Kasumi-1 (cell line): Measurements from ENCODE around the gene CMBL.

Experiments used
- DNase-seq, 2 experiments: peaks; one replicate each; lab custom pipeline; 2025; lab: John Stamatoyannopoulos, UW

The CMBL gene

GRCh38 chr5:10310066-10310779 lies 2.5 kb upstream of the CMBL start:
- DNase-seq = no peak

DNA sequence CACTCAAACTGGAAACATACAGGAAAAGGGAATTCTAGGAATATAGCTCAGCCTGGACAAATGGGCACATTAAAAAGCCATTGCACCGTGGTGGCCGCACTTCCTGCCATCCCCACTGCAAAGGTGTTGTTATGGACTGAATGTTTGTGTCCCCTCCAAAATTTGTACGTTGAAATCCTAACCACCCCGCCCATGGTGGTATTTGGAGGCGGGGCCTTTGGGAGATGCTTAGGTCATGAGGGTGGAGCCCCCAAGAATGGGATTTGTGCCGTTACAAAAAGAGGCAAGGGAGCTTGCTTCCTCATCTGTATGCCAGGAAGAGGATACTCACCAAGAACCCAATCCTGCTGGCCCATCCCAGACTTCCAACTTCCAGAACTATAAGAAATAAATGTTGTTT lies 1.1 kb upstream of the CMBL start:
- no peak for DNase-seq

DNA sequence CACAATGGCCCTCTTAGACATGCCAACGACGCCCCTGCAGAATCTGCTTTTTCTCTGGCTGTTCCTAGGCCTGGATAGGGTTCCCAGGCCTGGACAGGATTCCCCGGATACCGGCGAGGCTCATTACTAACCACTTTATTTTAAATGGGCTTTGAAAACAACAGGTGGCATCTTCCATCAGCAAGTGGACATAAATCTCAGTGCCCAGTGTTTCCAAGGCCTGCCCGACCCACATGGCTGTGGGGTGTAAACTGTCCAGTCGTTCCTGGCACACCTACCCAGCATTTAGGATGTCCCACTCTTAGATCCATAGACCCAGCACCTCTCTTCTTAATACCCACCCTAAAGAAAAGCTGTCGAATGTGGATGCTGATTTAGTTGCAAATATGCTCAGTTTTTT lies 896 bp downstream of the CMBL start:
- no peak for DNase-seq

DNA sequence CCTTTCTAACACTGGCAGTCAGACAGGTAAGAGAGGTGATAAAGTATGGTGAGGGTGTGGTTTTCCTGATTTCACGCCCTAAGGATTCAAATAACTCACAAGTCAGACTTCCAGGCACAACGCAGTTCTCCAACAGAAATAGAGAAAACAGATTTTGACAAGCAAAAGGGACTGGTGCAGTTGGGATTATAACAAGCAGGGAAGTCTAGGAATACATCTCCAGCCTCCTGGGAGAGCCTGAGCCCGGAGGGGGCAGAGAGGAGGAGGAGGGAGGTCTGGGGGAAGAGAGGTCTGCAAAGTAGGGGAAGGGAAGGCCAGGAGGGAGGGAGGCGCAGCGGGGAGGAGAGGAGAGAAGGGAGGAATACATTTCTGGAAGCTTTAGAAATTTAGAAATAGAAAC lies 1.6 kb downstream of the CMBL start:
- DNase-seq = no peak

DNA sequence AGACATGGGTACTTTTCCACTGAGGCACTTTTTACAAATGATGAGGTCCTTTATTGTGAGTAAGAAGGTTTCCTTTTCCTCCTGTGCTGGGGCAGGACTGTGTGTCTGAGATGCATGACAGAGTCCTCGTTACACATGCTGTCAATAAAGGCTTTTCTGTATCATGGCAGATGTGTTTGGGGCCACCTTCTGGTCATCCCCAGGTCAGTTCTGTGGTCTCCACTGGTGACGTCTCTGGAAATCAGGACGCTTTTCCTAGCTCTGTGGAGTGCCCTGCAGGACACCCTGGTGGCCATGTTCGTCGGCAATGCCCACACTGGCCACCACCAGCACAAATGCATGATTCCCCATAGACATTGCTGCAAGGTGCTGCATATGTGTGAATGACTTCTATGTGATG lies 2.8 kb downstream of the CMBL start:
- no peak for DNase-seq

DNA sequence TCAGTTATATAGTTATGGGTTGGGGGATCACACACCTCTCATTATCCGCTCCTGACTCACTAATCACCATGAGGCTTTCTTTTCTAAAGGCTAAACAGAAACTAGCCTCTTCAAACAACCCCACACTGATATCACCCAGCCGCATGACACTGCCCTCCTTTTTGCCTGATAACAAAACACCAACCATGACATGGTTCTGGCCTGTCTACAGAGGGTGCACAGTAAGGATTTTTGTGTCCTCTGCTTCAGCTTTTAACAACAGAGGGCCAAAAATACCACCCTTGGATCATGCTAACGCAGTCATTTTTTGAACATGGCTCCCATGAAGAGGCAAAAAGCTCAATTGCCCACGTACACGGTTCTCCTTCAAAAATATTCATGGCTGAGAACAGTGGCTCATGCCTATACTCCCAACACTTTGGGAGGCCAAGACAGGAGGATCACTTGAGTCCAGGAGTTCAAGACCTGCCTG lies 4.0 kb downstream of the CMBL start:
- no peak for DNase-seq

DNA sequence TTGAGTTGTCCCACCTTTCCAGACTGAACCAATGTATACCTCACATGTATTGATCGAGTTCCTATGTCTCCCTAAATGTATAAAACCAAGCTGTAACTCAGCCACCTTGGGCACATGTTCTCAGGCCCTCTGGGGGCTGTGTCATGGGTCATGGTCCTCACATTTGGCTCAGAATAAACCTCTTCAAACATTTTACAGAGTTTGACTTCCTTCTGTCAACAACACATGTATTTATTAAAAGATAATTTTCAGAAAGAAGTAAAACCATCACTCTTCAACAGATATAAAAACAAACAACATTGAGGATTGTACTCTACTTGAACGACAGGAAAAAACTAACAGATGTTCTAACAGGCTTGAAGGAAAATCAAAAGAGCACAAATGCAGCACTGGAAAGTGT lies 4.5 kb downstream of the CMBL start:
- no peak for DNase-seq

DNA sequence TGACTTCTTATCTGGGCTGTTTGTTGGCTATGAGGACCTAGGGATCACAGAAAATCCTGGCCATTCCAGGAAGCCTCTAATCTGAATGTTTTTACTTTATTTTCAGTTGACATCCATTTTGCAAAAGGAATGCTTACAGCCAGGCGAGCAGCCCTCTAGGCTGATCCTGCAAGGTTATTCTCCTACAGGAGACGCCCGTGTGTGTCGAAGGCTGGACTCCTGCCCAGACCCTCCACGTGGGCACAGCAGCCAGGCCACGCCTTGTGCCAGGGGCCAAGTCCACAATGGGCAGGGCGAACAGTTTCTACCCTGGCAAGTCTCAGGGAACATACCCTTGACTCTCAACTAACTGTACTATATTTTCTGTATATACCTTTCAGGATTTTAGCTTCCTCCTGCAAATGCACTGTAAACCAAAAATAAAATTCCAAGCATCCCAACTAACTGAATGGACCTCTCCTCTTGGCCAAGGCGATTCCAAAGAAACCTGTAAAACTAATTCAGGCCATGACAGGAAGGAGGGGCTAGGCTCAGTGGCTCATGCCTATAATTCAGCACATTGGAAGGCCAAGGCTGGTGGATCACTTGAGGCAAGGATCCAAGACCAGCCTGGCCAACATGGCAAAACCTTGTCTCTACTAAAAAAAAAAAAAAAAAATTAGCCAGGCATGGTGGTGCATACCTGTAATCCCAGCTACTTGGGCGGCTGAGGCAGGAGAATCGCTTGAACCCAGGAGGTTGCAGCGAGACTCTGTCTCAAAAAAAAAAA lies 5.7 kb downstream of the CMBL start:
- no peak for DNase-seq

GRCh38 chr5:10301266-10301665 lies 6.4 kb downstream of the CMBL start:
- DNase-seq = no peak

DNA sequence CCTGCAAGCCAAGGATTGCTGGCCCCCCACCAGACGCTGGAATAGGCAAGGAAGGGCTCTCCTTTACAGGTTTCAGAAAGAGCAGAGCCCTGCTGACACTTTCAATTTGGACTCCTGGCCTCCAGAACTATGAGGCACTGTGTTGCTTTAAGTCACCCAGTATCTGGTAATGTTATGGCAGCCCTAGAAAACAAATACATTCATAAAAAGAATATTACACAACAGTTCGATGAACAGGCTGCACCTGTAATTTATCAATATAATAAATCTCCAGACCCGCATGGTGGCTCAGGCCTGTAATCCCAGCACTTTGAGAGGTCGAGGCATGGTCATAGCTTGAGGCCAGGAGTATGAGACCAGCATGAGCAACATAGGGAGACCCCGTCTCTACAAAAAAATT lies 7.5 kb downstream of the CMBL start:
- no peak for DNase-seq

GRCh38 chr5:10297646-10298204 lies 10.0 kb downstream of the CMBL start:
- no peak for DNase-seq

DNA sequence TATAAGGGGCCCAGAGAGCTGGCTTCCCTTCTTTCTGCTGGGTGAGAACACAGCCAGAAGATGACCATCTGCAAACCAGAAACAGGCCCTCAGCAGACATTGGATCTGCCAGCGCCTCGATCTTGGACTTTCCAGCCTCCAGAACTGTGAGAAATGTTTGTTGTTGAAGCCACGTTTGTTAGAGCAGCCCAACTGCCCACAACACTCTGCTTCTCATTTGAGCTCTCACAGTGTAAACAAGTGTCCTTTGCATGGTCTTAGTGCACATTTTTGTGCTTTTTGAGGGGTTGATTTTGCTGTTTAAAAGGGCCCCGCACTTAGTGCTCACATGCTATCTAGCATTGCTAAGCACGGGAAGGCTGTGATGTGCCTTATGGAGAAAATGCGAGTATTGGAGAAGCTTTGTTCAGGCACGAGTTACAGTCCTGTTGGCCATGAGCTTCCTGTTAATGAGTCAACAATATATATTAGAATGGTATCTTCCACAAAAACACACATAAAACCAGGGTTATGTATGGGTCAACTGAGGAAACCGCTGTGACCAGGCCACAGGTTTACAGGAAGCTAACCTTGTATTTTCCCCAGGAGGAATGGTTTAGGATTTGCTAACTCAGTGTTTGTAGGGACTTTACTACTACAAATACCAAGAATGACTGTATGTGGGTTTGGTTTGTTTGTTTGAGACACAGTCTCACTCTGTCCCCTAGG lies 11.9 kb downstream of the CMBL start:
- no peak for DNase-seq

GRCh38 chr5:10293907-10294662 lies 13.6 kb downstream of the CMBL start:
- no peak for DNase-seq

DNA sequence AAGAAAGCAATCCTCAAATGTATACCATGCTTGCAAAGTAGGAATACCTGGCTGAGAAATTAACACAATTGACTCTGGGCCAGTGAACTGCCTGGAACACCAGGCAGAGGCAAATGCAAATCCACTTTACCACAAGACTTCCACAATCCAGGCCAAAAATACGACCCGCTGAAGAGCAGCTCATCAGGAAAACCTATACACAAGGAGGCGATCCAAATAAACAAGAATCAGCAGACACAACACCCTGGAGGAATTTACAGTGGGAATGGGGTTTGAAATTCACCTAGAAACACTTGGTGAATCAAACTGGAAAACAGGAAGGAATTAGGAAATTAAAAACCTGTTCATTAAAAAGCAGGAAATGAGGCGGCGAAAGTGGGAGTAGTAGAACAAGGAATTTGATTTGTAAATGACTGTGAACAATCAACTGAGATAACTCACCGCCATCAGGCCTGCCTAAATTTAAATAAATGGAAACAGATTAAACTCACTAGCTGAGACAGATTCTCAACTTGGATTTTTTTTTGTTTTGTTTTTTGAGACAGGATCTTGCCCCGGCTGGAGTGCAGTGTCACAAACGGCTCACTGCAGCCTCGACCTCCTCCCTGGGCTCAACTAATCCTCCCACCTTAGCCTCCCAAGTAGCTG lies 15.9 kb downstream of the CMBL start:
- DNase-seq = no peak

- DNase-seq = no peak
Measured at GRCh38 chr5:10290438-10290837, 17.3 kb downstream of the CMBL start.

DNA sequence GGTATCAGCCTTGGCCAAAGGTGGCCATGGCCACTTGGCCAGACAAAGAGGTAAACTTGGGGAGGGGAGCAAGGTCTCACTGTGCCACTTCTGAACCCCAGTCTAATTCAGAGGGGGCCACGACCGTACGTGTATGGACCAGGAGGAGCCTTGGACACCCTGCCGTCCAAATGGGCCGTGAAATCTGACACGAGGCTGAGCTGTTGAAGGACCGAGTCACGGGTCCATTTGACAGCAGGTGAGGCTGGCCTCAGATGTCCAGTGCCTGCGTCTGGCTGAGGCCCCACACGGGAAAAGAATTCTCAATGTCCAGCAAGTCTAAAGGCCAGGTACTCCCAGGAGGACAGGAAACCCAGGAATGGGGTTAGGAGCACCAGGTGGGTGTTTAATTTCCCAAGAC lies 17.7 kb downstream of the CMBL start:
- no peak for DNase-seq

GRCh38 chr5:10289353-10289752 lies 18.3 kb downstream of the CMBL start:
- no peak for DNase-seq

- DNase-seq = no peak
Measured at GRCh38 chr5:10288592-10289219, 19.0 kb downstream of the CMBL start.

DNA sequence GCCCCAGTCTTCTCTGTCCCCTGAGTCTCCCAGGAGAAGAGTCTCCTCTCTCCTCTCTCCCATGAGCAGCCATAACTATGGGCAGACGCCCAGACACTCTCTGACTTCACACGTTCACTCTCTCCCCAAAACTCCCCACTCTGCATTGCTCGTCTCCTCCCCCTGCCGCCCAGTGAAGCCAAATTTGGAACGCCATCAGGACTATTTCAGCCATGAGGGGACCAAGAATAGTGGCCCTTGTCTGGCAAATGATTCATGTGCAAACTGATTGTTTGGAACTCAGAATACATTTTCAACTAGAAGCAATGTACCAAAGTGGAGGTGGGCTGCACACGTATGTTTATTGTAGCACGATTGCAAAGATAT lies 20.9 kb downstream of the CMBL start:
- no peak for DNase-seq

DNA sequence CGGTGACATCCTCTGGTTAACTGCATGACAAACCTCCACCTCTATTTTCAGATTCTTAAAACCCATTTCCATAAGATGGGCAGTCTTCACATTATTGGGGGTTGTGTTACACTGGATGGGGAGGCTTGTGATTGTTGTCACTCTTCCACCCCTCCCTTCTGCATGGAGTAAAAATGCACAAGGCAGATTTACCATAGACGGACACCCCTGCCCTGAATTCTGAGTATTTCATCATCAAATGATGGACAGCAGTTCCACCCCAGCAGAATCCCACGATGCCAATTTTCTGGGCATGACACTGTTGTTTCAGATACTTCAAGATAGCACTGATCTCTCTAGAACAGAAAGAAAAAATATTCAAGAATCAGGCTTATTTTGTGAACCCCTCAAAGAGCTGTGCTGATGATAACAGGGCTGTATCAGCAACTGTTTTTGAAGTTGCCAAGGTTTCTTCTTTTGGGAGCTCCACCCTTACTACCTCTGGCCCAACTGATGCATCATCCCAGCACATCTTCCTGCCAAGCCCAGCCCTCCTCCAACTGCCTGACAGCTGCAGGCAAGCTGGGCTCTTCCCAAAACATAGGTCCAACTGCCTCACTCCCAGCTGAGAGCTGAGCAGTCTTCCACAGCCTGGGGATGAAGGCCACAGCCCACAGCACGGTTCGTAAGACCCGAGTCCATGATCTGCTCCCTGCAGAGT lies 21.4 kb downstream of the CMBL start:
- DNase-seq = no peak
